Spleen (tissue), 11 donors: ENCODE results near the gene PRPF19. TPM values are rescaled to one million over a fixed set of nuclear protein-coding genes. Genes with fewer than 3 reads are reported as not detected.

Experiments
- DNase-seq: peaks from one replicate; pipeline ENCODE4 v3.0.0-alpha.2; 2020
- H3K27ac ChIP-seq, 8 donors: fragments of 200-600 bp; sonication (generic) in 7 of 8; 1 replicate in 4 of 8; 2 replicates in 4 of 8; pipeline versions ENCODE4 v1.5.0 to v1.8.0; 2016 to 2021; ENCODE audit warnings: inconsistent platforms in 4 of 8, mild to moderate bottlenecking in 4 of 8, moderate library complexity in 1 of 8
- H3K27me3 ChIP-seq, 7 donors: fragments of 200-600 bp; sonication (generic) in 6 of 7; replicated peaks in 1 of 7; 1 replicate in 4 of 7; 2 replicates in 3 of 7; pipeline versions ENCODE4 v1.5.0 to v1.8.0; 2016 to 2021; ENCODE audit warnings: inconsistent platforms in 3 of 7, mild to moderate bottlenecking in 1 of 7
- H3K36me3 ChIP-seq, 6 donors: fragments of 200-600 bp; sonication (generic) in 5 of 6; 1 replicate in 4 of 6; 2 replicates in 2 of 6; pipeline versions ENCODE4 v1.5.0 to v1.8.0; 2016 to 2021; ENCODE audit warnings: inconsistent platforms in 2 of 6
- H3K4me1 ChIP-seq, 6 donors: fragments of 200-600 bp; sonication (generic) in 5 of 6; 1 replicate in 3 of 6; 2 replicates in 3 of 6; pipeline versions ENCODE4 v1.5.0 to v1.8.0; 2016 to 2021; ENCODE audit warnings: inconsistent platforms in 3 of 6
- H3K4me3 ChIP-seq, 8 donors: fragments of 200-600 bp; sonication (generic) in 7 of 8; 1 replicate in 4 of 8; 2 replicates in 4 of 8; pipeline versions ENCODE4 v1.5.0 to v1.8.0; 2016 to 2021; ENCODE audit warnings: inconsistent platforms in 4 of 8, mild to moderate bottlenecking in 4 of 8, moderate library complexity in 2 of 8
- H3K9me3 ChIP-seq, 8 donors: fragments of 200-600 bp; sonication (generic) in 7 of 8; 1 replicate in 4 of 8; 2 replicates in 4 of 8; pipeline versions ENCODE4 v1.5.0 to v1.8.0; 2016 to 2021; ENCODE audit warnings: inconsistent platforms in 4 of 8
- POLR2A ChIP-seq, 3 donors: fragments of 450-650 bp; IDR thresholded peaks; one replicate each; pipeline ENCODE4 v1.5.1; 2017; ENCODE audit warnings: antibody characterized with exemption in 3 of 3, mild to moderate bottlenecking in 1 of 3
- POLR2AphosphoS5 ChIP-seq, 3 donors: sonication (generic); formaldehyde crosslinking; IDR thresholded peaks; one replicate each; pipeline ENCODE4 v1.5.1; 2017; ENCODE audit warnings: antibody characterized with exemption in 3 of 3
- WGBS, 5 donors: extraction: QIAGEN DNeasy Blood & Tissue Kit in 3 of 5; methylation state at CpG; one replicate each; pipeline versions ENCODE4 v1.1.5 to v1.1.7; 2013 to 2018; 5-methylcytosine and 5-hydroxymethylcytosine counted together
- intact Hi-C: fragments of 100-400 bp; cut with DNase I; formaldehyde crosslinking; loops from one replicate; pipeline ENCODE4 v1.15.0; 2023; ENCODE audit warnings: low total_unique reads
- polyA plus RNA-seq, 3 donors: library from polyadenylated mRNA; stranded (reverse); fragments of 200-250 nt; gene quantifications; one replicate each; pipeline ENCODE4 v1.2.1, GENCODE V29; 2013
- total RNA-seq, 7 donors: library from RNA; depleted of rRNA in 3 of 7; stranded (reverse); fragments of >200 nt in 3 of 7; fragmentation: NEBNext Ultra II Directional in 4 of 7; extraction: Animal tissue kit (Norgen Biotek cat#: 25700) in 4 of 7; gene quantifications; one replicate each; pipeline versions ENCODE4 v1.1.0 to v1.2.1, GENCODE V29; 2016 to 2021
- TF ChIP-seq, protein P1 (sequence below), 11 experiments: fragments of 200-600 bp in 7 of 11; fragments of 450-650 bp in 4 of 11; sonication (generic) in 4 of 11; IDR thresholded peaks in 8 of 11; conservative IDR thresholded peaks in 3 of 11; 1 replicate in 7 of 11; 2 replicates in 4 of 11; pipeline versions ENCODE4 v1.4.0 to v1.8.0; 2016 to 2021; ENCODE audit warnings: antibody characterized with exemption in 11 of 11, inconsistent platforms in 4 of 11, mild to moderate bottlenecking in 1 of 11
- donor health status: healthy with polysubstance abuse.
- donor health status: DM: no; HTN: no; CAD: no; lungs with moderate emphysema.
- donor health status: DM: no; HTN: no; CAD: no.
- donor health status: Bipolar disorder and iron deficiency.
- donor health status: healthy.
- donor health status: DM: no; HTN: no; CAD: no.
- donor health status: DM: yes; HTN: yes; CAD: no.

The PRPF19 gene
- total and polyA plus RNA-seq, 10 donors: 58.7 to 81.1 (median 70.1) TPM

DNA sequence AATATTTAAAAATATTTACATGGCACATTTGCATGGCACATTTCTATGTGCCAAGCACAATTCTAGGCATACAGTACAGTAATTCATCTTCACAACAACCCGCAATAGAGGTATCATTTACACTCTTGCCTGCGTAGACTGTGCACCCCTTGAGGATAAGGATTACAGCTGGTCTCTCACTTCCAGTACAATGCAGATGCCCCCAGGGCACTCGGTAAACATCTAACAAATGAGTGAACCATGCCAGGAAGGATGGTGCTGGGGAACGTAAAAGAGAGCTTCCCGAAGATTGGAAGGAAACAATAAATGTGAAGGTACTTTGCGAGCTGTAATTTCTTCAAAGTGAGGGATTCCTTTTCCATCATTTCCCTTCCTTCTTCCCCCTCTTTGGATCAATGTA, 1.3 kb downstream of the PRPF19 start:
- WGBS, 5 donors: 39 to 52% (median 41%) methylated on average over 6 of the region's 6 CpGs
- peak overlapping the region; percentile 70 to 99 (median 90) for H3K4me3 ChIP-seq

DNA sequence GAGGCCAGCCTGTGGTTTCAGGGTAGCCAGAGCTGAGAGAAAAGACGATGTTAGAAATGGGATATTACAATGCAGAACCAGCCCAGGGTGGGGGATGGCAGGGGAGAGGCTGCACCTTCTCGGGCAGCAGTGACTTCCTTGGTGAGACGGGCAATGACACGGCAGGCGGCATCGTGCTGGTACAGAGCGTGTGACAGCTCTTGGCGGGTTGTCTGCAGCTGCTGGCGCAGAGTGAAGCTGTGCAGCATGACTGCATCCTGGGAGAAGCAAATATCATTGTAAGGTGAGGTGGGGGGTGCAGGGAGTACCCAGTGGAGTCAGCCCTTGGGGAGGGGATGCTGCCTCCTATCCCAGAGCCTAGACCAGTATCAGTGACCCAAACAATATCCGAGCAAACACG, 3.8 kb downstream of the PRPF19 start:
- no peak for DNase-seq
- H3K36me3 ChIP-seq: peaks cover 2 to 64% (median 59%) of the 10 kb centered on the region in 6 donors
- H3K27ac ChIP-seq: no peak overlapping the region
- H3K4me3 ChIP-seq: no peak overlapping the region
- no peaks in the 10 kb centered on the region for H3K9me3 ChIP-seq
- TF ChIP-seq, protein P1, sequence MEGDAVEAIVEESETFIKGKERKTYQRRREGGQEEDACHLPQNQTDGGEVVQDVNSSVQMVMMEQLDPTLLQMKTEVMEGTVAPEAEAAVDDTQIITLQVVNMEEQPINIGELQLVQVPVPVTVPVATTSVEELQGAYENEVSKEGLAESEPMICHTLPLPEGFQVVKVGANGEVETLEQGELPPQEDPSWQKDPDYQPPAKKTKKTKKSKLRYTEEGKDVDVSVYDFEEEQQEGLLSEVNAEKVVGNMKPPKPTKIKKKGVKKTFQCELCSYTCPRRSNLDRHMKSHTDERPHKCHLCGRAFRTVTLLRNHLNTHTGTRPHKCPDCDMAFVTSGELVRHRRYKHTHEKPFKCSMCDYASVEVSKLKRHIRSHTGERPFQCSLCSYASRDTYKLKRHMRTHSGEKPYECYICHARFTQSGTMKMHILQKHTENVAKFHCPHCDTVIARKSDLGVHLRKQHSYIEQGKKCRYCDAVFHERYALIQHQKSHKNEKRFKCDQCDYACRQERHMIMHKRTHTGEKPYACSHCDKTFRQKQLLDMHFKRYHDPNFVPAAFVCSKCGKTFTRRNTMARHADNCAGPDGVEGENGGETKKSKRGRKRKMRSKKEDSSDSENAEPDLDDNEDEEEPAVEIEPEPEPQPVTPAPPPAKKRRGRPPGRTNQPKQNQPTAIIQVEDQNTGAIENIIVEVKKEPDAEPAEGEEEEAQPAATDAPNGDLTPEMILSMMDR (IDR thresholded peaks at IDR 0.05 in 8 of 11, conservative IDR thresholded peaks at IDR 0.05 in 3 of 11): no peak
- H3K27me3 ChIP-seq: no peaks in the 10 kb centered on the region
- 87 to 94% (median 92%) methylated on average over 11 of the region's 11 CpGs for WGBS, 5 donors
- H3K4me1 ChIP-seq: peaks cover 20 to 45% (median 31%) of the 10 kb centered on the region in 6 donors
- intact Hi-C loops: loop anchor here (5.0 kb wide), 1 partner anchor 60 kb away; the partner anchor contains the start of gene CCDC86

More for the DNA sequence above, 1.3 kb downstream of the PRPF19 start:
- no peaks in the 10 kb centered on the region for H3K9me3 ChIP-seq
- peaks cover 2 to 40% (median 36%) of the 10 kb centered on the region in 6 donors for H3K36me3 ChIP-seq
- peak overlapping the region in 4 of 8 donors; percentile 90 to 95 (median 94) for H3K27ac ChIP-seq
- DNase-seq: no peak
- H3K27me3 ChIP-seq: no peaks in the 10 kb centered on the region
- TF ChIP-seq, protein P1 (IDR thresholded peaks at IDR 0.05 in 8 of 11, conservative IDR thresholded peaks at IDR 0.05 in 3 of 11): no peak
- intact Hi-C loops: no loop called here
- peaks cover 20 to 52% (median 32%) of the 10 kb centered on the region in 6 donors for H3K4me1 ChIP-seq

DNA sequence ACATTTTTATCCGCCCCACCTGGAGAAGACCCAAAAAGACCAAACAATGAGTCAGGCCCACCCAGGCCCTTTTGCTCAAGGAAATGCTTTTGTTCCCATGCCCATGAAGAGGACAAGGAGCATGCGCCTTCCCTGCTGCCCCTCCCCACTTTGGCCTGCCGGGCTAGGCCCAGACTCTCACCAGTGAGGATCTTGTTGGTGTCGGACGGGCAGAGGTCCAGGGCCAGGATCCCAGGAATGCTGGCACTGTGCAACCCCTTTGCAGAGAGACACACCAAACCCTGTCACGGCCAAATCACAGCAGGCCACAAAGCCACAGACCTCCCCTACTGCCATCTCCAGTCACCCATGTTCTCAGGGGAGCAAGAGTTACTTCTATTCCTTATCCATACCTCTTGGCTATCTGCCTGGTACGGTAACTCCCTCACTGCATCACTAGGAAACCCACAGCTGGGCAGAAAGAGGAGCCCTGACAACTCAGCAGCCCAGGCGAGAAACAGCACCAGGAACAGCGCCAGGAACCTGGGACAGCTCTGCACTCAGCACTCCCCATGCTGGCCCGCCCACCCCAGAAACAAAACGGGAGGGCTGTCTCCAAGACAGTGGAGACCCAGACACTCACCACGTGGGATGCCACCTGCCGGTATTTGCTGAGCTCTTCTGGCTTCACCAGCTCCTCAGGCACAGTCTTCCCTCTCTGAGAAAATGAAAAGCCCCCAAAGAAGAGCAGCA, 5.5 kb downstream of the PRPF19 start:
- no peaks in the 10 kb centered on the region for H3K9me3 ChIP-seq
- H3K27me3 ChIP-seq: no peaks in the 10 kb centered on the region
- peaks cover 17 to 38% (median 27%) of the 10 kb centered on the region in 6 donors for H3K4me1 ChIP-seq
- intact Hi-C loops: loop anchor here (5.0 kb wide), 1 partner anchor 59 kb away; the partner anchor contains the start of gene CCDC86
- H3K4me3 ChIP-seq: no peak overlapping the region
- 86 to 95% (median 89%) methylated on average over 13 of the region's 13 CpGs for WGBS, 5 donors
- no peak for DNase-seq
- peaks cover 9 to 82% (median 77%) of the 10 kb centered on the region in 6 donors for H3K36me3 ChIP-seq
- H3K27ac ChIP-seq: no peak overlapping the region
- no peak for TF ChIP-seq POLR2A (IDR thresholded peaks at IDR 0.05)
- TF ChIP-seq, protein P1 (IDR thresholded peaks at IDR 0.05 in 8 of 11, conservative IDR thresholded peaks at IDR 0.05 in 3 of 11): peak in 1 of 11 experiments; percentile 8

DNA sequence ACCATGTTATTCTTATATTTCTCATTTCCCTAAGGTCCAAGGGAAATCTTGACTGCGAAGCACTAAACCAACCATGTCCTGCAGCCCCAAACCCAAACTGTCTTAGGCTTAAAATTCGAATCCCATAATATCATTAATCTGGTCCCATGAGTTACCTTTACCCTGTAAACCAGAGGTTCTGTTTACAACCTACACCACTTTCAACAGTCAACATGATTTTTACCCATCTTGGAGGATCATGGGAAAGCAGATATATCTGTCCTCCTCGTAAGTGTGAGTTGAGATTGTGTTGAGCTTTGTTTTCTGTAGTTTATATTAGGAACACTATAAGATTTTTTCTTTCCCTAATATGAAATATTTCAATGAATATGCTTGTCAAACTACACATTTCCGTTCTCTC, 6.4 kb downstream of the PRPF19 start:
- TF ChIP-seq, protein P1 (IDR thresholded peaks at IDR 0.05 in 8 of 11, conservative IDR thresholded peaks at IDR 0.05 in 3 of 11): no peak
- TF ChIP-seq POLR2A (IDR thresholded peaks at IDR 0.05): no peak
- no peak for TF ChIP-seq POLR2AphosphoS5 (IDR thresholded peaks at IDR 0.05)
- peaks cover 9 to 90% (median 86%) of the 10 kb centered on the region in 6 donors for H3K36me3 ChIP-seq
- peaks cover 9 to 29% (median 19%) of the 10 kb centered on the region in 6 donors for H3K4me1 ChIP-seq
- DNase-seq: no peak
- no peak overlapping the region for H3K4me3 ChIP-seq
- peak overlapping the region in 1 of 8 donors; percentile 40 for H3K27ac ChIP-seq
- H3K9me3 ChIP-seq: no peaks in the 10 kb centered on the region
- no peaks in the 10 kb centered on the region for H3K27me3 ChIP-seq
- intact Hi-C loops: loop anchor here (5.0 kb wide), 1 partner anchor 58 kb away; the partner anchor contains the start of gene CCDC86
- 63 to 82% (median 76%) methylated on average over 4 of the region's 4 CpGs for WGBS, 5 donors
